Stimulated activated CD8-positive, alpha-beta memory T cell treated with anti-CD3 and anti-CD28 coated beads, Interleukin-12 subunit alpha, Interleukin-12 subunit beta, amount 100 ng/mL, for 24 hours (primary cell): ENCODE measurements around the gene CDK4.

ENCODE experiments used
- DNase-seq: peaks from one replicate; pipeline ENCODE4 v3.0.0-alpha.2; 2020; ENCODE audit errors: extremely low read depth

Gene CDK4

DNA sequence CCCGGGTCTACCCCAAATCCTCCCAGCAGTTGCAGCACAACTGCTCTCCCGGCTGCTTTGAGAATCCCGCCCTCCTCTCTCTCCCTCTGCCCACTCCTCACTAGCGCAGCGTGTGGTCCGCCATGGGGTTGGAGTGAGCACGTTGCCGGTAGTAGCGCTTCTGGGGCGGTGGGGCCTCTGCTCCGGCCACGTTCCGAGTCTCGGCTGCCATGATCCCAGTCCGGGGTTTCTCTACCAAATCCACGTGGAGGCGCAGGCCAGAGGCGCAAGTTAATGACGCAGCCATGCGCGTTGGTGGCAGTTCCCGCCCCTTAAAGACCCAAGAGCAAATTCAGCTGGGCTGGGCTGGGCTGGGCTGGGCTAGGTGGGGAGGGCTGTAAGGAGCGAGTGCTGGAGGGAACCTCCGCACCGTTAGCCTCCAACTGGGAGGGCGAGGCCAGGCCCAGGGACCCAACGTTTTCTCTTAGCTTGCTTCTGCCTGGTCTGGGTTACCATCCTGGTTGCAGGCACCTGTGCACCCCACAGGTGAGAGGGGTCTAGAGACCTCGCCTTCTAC is 19.8 kb upstream of the CDK4 start, which contains the start of gene METTL1:
Gene METTL1, minus strand, starts transcription at position 233 of the 556 bp plus-strand sequence. Its CDS starts 22 bp downstream, at position 211.
- peak; percentile 85 for DNase-seq

DNA sequence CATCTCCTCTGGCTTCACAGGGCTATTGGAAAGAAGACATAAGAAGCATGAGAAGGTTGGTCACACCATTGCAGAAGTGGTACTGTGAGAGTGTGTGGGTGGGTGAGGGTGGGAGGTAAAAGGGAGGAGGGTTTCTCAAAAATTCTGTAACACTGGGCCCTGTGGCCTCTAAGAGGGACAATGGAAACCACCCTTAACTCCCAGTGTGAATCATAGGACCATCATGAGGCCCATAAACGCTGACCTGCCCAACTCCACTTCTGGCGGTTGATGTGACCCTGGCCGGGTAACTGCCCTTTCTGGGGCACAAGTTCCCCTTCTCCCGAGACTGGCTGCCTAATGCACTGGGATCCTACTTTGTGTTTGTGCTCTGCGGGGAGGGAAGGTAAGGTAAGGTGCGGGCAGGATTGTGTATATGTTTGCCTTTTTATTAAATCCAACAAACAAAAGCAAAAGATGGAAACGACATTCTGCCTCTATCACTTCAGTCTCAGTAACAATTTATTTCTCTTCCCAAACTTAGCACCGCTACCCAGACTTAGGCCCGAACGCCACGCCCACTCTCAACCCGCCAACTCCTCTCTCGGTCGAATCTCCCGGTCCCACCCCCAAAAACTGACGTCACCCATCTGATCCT is 19.2 kb upstream of the CDK4 start:
- DNase-seq, result peak; percentile 75

DNA sequence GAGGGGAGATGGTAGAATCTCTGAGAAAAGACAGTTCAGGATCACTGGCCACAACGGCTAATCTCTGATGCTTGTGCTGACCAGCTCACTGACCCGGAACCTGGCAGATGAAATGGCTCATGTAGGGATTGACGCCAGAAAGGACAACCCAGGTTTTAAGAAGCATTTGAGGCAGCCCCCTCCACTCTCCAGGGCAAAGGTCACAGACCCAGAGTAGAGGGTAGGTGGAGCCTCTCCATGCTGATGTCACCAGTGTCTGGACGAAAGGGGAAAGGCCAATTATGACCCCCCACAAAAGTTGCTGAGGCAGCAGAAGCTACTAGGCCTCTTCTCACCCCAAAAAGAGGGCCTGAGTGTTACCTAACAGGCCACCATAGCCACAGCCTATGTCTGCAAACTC is 18.6 kb upstream of the CDK4 start:
- DNase-seq, result no peak

DNA sequence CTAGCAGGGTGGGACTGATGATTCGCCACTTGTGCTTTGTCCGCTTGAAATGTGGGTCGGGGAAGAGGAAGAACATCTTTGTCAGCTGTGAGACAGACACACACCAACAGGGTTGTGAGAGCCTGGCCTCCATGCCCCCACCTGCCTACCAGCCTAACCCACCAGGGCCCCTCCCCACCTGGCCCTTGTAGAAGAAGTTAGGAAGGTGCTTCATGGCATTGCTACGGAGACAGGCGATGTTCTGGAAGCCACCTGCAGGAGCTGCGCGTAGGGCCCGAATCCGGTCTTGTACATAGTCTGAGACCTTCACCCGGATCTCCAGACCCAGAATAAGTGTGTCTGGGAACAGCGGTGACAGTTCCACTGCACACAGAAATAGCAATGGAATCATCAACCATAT is 17.5 kb upstream of the CDK4 start:
- DNase-seq, result no peak

DNA sequence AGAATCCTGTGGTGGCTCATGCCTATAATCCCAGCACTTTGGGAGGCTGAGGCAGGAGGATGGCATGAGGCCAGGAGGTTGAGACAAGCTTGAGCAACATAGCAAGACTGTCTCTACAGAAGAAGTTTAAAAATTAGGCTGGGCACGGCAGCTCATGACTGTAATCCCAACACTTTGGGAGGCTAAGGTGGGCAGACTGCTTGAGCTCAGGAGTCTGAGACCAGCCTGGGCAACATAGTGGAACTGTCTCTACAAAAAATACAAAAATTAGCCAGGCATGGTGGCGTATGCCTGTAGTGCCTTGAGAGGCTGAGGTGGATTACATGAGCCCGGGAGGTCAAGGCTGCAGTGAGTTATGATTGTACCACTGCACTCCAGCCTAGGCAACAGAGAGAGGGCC is 15.8 kb upstream of the CDK4 start:
- no peak for DNase-seq

DNA sequence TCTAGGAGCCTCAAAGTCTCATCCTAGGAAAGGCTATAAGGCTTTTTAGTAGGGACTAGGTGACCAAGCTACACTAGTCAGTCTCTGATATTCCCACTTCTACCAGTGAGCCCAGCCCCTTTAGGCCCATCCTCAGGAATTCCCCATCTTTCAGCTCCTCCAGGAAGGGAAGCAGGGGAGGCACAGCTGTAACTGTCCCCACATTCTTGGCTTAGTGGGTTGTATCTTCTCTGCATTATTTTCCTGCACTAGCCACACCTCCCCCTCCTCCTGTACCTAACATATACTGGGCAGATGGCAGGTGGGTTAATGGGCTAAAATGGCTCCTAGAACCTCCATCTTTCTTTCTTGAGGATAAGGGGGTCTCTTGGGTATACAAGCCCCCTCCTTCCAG is 15.2 kb upstream of the CDK4 start:
- no peak for DNase-seq

DNA sequence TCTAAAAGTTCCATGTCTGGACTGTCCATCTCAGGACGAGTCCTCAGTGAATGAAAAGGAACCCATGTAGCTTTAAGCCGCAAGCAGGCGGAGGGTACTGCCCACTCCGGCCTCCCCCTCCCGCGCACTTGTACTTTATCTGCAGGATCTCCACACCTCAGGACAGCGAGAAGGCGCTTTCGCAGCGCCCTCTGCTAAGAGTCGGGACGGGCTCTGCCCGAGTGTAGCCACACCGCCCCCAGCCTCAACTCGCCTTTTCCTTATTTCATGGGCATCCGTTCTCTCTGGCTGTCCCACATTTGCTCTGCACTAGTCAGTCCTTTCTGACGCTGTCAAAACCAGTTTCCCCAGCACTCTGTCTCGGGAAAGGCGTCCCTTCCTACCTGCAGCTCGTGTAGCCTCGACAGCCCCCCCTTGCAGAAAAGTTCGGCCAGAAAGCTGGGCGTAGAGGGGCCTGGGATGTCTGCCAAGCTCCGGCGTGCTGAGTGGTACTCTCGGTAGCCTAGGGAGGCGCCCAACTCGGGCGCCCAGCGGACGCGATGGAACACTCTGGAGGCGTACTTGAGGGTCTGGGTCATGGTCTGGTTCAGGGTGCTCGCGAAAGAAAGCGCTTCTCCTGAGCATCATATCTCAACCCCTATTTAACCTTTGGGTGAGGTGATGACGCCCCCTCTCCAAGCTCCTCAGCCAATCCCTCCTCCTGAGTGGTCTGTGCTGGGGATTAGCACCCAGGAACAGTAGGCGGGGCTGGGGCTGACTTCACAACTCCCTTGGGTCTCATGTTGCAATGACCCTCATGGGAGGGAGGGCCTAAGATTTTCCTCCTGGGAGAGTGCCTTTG is 14.6 kb upstream of the CDK4 start, which contains the start of gene CYP27B1:
Gene CYP27B1, minus strand, starts transcription at position 615 of the 841 bp plus-strand sequence. Its CDS starts 37 bp downstream, at position 578.
- no peak for DNase-seq

DNA sequence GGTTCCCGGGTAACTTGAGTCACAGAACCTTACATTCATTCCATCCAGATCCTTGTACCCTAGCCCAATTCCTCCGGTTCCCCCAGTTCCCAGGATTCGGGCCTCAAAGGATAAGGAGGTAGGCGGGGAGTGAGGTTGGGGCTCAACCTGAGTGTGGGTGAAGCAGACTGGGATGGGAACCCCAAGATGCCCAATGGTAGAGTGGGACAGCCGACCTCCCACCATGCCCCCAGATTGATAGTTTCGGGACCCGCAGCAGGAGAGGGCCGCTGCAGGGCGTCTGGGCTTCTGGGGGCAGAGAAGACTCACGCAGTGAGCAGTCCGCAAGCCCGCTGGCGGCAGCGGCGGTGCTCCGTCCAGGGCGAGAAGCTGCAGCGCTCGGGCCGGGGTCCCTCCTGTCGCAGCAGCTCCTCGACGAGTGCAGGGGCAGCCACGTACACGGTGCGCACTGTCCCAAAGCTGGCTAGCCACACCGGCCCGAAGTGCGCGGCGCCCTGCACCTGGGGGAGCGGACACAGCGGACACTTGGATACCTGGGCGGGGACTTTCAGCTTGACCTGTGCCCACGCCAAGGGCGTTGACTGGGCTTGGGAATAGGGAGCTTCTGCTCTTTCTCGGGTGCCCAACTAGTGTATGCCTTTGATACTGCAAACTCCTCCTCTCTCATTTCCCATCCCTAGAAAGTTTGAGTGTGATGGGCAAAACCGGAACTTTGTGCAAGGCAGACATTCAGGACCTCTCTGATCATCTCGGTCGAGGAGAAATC is 13.8 kb upstream of the CDK4 start:
- no peak for DNase-seq

DNA sequence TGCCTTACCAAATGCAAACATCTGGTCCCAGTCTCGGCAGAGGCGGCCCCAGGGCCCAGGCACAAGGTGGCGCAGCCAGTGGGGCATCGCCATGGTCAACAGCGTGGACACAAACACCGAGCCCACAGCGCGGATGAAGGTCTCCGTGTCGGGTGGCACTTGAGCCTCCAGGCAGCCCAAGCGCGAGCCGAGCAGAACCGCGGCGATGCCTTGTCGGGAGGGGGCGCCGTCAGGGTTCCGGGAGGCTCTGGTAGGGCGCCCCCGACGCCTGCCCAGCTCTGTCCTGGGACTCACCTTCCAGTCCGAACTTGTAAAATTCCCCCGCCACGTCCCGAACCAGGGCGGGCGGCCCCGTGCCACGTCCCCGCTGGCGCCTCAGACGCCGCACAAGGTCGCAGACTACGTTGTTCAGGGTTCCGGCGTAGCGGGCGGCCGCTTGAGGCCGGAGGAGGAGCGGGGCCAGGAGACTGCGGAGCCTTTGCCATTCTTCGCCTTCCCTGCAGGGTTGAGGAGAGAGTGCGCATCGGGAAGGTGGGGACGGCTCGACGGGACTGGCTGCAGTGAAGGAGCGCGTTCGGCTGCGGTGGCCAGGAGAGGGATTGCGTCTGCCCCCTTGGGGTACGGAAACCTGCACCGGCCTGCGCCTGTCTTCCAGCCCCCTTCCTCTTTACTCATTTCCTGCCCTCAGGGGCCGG is 13.0 kb upstream of the CDK4 start:
- DNase-seq, result no peak

DNA sequence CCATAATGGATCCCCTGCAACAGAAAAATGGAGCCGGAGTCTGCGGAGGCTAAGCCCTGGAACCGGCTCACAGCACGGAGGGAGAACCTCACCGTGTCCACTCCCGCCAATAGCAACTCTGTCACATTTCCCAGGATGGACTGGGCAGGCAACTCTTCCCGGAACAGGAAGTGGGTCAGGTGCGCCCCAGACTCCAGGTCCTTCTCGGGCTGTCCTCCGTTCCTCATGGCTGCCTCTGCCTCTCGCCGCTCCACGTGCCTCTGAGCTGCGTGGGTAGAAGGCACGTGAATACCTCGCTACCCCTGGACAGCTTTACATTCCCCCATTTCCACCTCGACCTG is 12.5 kb upstream of the CDK4 start:
- no peak for DNase-seq

DNA sequence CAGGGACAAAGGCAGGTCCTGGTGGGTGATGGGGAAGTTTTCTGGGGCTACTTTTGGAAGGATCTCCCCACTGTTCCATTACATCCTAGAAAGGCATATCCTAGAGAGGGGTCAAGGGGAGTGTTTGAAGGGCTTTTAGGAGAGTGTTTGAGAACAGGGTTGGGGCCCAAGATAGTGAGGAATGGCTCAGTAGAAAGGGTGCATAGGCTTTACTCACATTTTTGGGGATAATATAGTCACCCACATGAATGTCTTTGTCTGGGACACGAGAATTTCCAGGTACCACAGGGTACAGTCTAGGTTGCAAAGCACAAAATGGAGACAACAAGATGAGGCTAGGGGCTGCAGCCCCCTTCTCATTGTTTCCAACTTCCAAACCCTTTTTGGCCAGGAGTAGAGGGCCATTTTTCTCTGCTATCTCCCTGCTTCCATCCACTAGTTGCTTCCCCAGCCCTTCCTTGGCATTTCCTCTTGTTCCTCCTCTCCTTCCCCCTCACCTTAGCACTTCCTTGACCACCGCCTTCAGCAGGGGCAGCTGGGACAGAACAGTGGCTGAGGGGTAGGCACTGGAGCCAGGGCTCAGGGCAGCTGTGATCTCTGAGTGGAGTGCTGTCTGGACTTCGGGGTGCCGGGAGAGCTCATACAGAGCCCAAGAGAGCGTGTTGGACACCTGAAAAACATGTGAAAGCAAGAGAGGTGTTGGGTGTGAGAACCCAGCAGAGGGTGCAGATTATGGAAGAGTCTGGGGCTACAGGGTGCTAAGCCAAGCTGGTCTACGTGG is 12.0 kb upstream of the CDK4 start:
- DNase-seq, result no peak

DNA sequence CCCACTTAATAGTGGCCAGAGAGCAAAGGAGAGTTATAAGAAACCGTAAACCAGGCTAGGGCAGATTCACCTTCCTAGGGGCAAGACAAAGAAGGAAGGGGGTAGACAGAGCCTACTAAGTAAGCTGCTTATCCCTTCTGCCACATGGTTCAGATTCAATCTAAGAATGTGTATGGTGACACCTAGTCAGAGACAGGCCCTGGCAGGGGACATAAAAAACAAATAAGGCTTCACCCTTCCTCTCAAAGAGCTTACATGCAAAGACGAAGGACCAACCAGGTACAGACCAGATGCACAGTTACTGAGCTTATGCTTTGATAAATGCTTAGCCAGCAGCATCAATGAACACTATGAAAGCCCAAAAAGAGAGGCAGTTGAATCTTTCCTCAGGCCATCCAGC is 10.4 kb upstream of the CDK4 start:
- no peak for DNase-seq

DNA sequence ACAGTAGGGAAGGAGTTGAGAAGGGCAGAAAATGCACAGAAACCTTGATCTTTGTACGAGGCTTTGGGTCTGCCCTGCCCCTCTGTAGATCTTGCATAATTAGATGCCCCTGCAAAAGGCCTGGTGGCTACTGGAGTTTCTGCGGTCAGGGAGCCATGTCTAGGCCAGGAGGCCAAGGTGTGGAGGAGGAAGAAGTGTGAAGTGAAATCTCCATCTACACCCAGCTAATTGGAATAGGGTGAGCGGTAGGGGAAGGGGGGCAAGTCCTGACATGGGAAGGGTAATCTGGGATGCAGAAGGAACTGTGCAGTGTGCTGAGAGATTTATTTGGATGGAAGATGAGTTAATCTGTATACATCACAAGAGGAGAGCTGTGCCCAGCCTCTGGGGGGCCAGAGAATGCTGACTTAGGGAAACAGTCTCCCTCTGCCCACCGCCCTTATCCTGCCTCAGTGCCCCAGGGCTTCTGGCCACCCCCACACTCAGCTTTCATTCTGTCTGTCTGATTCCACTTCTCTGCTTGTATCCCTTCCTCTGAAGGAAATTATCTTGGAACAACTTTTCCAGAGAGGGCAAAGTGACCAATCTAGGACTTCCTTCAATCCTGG is 9.4 kb upstream of the CDK4 start:
- DNase-seq, result no peak

DNA sequence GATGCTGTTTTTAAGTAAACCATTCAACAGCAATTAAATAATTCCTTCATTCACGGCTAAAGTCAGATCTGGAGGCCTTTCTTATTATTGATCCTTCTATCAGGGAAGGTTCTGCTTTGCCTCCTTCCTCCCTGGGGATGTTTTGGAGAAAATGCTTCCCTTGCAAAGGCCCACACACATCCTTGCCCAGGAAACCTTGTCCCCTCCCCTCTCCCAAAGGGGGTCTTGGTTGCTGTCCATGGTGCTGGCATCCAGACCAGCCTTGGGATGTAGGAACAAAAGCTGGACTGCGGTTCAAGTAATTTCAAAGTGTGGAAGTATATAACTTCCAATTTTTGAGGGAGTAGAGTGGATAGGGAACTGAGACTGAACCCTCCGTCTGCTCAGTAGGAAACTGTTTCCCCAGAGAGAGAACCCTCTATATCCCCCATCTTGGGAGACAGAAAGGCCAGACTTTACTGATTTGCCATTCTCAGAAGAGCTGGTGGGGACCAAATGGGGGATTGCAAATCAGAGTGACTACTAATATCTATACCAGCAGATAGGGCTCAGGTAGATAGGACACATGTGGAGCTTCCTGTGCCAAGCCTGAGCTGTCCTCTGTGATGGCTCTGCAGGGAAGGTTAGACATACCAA is 8.4 kb upstream of the CDK4 start:
- no peak for DNase-seq

DNA sequence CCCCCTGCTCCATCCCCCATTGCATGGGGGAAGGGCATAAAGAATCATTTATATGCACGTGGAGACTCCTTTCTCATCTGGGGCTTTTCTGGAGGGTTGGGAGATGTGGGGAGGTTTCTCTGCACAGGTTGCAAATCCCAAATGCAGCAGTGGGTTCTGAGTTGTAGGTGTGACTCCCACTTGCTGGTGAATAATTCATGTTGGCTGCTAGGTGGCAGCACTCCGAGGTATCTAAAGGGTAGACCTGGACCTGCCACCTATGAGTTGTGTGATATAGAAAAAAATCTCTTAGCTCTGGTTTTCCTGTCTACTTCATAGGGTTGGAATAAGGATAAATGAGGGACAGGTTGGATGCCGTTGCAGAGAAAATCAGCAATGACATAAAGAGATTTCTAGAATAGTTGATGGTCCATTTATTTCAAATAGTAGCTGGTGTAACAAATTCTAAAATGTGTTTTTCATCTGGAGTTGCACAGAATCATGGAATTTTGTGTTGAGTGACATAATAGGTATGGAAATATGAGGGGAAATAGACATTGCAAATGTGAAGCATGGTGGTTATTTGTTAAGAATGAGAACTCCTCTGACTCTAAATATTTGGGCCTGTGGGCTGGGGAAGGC is 7.4 kb upstream of the CDK4 start:
- DNase-seq, result no peak

DNA sequence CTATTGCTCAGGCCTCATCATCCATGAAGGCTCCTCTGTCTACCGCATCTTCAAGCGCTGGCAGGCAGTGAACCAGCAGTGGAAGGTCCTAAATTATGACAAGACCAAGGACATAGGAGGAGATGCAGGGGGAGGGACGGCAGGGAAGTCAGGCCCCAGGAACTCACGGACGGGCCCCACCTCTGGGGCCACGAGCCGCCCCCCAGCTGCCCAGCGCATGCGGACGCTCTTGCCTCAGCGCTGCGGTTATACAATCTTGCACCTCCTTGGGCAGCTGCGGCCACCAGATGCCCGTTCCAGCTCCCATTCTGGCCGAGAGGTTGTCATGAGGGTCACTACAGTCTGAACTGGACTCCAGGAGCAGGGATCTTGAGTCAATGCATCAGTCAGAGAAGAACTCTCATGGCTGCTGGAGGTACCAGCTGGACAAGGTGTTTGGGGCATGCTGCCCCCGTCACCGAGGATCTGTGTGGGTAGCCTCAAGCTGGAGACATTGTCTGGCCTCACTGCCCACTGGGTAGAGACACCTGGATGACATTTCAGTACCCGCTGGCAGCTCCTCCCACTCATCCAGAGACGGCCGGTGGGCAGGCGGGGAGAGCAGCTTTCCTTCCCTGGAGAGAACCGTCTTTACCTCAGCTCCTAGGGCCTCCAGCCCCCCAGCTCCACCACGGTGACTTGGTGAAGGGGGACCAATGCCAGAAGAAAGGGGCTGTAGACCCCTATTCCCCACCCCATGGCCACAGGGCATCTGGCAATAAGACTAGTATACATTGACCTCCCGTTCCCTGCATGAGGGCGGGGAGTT is 6.6 kb upstream of the CDK4 start:
- no peak for DNase-seq

DNA sequence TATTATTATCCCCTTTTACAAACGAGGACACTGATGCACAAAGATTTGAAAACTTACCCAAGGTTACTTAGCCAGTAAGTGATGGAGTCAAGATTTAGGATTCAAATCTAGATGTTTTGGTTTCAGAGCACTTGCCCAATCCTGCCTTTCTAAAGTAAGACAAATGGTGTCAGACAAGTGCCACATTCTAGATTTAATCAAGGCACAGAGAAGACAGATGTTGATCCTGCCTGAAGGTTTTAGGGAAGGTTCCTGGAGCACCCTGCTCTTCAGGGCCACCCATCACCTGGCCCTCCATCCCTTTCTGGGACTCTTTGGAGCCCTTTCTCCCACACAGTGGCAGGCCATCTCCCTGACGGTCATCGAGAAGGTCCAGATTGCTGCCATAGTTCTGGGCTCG is 5.7 kb upstream of the CDK4 start:
- no peak for DNase-seq
